ENCODE measurements around the gene IL7R.

The IL7R gene

GRCh38 chr5:35920890-35921289, 64.2 kb downstream of the IL7R start:
- DNase-seq, result peak; percentile 29

GRCh38 chr5:35921930-35922329, 65.2 kb downstream of the IL7R start:
- DNase-seq, result no peak

- DNase-seq, result no peak
Observed at GRCh38 chr5:35922468-35922867, 65.8 kb downstream of the IL7R start.

- no peak for DNase-seq
Observed at GRCh38 chr5:35924122-35924949, 67.6 kb downstream of the IL7R start.

GRCh38 chr5:35924950-35925722, 68.4 kb downstream of the IL7R start:
- peak; percentile 45 for DNase-seq

GRCh38 chr5:35926389-35927051, 69.8 kb downstream of the IL7R start:
- DNase-seq, result peak; percentile 66

Data from NCI-H1105 treated with DMSO at 0.1 percent for 48 hours (cell line).